CD8-positive, alpha-beta memory T cell (primary cell): Measurements from ENCODE around the gene OXNAD1. TPM values are rescaled to one million over a fixed set of nuclear protein-coding genes. Genes with fewer than 3 reads are reported as not detected.

Experiments used
- CTCF ChIA-PET: fragments of 350-600 bp; sonication (Branson Sonifier 250); formaldehyde crosslinking; loops from one replicate; lab custom pipeline; 2021; ENCODE audit warnings: antibody characterized with exemption; lab: Charles Lee
- POLR2A ChIA-PET: fragments of 350-600 bp; sonication (Branson Sonifier 250); formaldehyde crosslinking; loops from one replicate; lab custom pipeline; 2021; ENCODE audit warnings: antibody characterized with exemption; lab: Charles Lee
- DNase-seq, 5 donors: peaks; one replicate each; pipeline versions ENCODE4 v3.0.0 to v3.0.0-alpha.2; 2020 to 2022; ENCODE audit warnings: mixed read lengths in 1 of 5
- H3K27ac ChIP-seq: one replicate; pipeline ENCODE4 v1.7.0; 2013; ENCODE audit warnings: low read depth, mild to moderate bottlenecking, low read length, moderate library complexity
- H3K27me3 ChIP-seq: 2 replicates; pipeline ENCODE4 v1.7.0; 2013; ENCODE audit warnings: low read length, mild to moderate bottlenecking; ENCODE audit not compliant: insufficient read depth, poor library complexity, severe bottlenecking
- H3K36me3 ChIP-seq: 2 replicates; pipeline ENCODE4 v1.7.0; 2013; ENCODE audit warnings: mild to moderate bottlenecking, low read length, moderate library complexity; ENCODE audit not compliant: insufficient read depth
- H3K4me1 ChIP-seq: 2 replicates; pipeline ENCODE4 v1.7.0; 2013; ENCODE audit warnings: mild to moderate bottlenecking, low read length, moderate library complexity; ENCODE audit not compliant: insufficient read depth
- H3K4me3 ChIP-seq: 2 replicates; pipeline ENCODE4 v1.7.0; 2013; ENCODE audit warnings: mild to moderate bottlenecking, low read length
- H3K9me3 ChIP-seq: 2 replicates; pipeline ENCODE4 v1.7.0; 2013; ENCODE audit warnings: mild to moderate bottlenecking, low read length
- H3K27ac Mint-ChIP-seq, 8 donors: one replicate each; pipeline ENCODE4 v1.8.0; 2020 to 2021; ENCODE audit warnings: mixed read lengths in 8 of 8, mild to moderate bottlenecking in 6 of 8, inconsistent platforms in 3 of 8, moderate library complexity in 3 of 8
- H3K27me3 Mint-ChIP-seq, 2 donors: one replicate each; pipeline ENCODE4 v1.8.0; 2020 to 2021; ENCODE audit warnings: mixed read lengths in 2 of 2, mild to moderate bottlenecking in 1 of 2, moderate library complexity in 1 of 2
- H3K36me3 Mint-ChIP-seq, 3 donors: one replicate each; pipeline ENCODE4 v1.8.0; 2020 to 2021; ENCODE audit warnings: mixed read lengths in 3 of 3, inconsistent platforms in 1 of 3, mild to moderate bottlenecking in 1 of 3
- H3K4me1 Mint-ChIP-seq, 3 donors: one replicate each; pipeline ENCODE4 v1.8.0; 2020 to 2021; ENCODE audit warnings: mixed read lengths in 3 of 3, inconsistent platforms in 1 of 3, mild to moderate bottlenecking in 1 of 3
- H3K4me3 Mint-ChIP-seq, 7 donors: one replicate each; pipeline ENCODE4 v1.8.0; 2020 to 2021; ENCODE audit warnings: mixed read lengths in 7 of 7, mild to moderate bottlenecking in 6 of 7, moderate library complexity in 4 of 7, inconsistent platforms in 2 of 7
- H3K9me3 Mint-ChIP-seq, 5 donors: one replicate each; pipeline ENCODE4 v1.8.0; 2020 to 2022; ENCODE audit warnings: mixed read lengths in 5 of 5, mild to moderate bottlenecking in 3 of 5, moderate library complexity in 2 of 5, inconsistent platforms in 1 of 5
- polyA plus RNA-seq: library from polyadenylated mRNA; unstranded; fragments of 300-500 nt; fragmentation: Illumina TruSeq; gene quantifications from one replicate; pipeline ENCODE4 v1.2.3, GENCODE V29; 2021
- total RNA-seq, 2 experiments: library from RNA; stranded (reverse); gene quantifications; one replicate each; pipeline ENCODE4 v1.2.3, GENCODE V29; 2021

OXNAD1 gene
- total and polyA plus RNA-seq, 3 experiments from 2014 or later = 28.6 to 64.2 (median 30.1) TPM

DNA sequence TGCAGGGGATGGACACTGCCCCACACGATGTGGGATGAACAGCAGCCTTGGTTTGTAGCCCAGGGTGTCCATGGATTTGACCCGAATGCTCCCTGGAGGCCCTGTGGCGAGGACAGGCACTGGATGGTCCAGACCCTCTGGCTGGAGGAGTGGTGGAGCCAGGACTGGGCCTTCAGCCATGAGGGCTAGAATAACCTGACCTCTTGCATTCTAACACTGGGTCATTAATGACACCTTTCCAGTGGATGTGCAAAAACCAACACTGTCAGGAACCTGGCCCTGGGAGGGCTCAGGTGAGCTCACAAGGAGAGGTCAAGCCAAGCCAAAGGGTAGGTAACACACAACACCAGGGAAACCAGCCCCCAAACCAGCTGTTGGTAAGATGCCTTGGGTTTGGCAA is 51.4 kb downstream of the OXNAD1 start:
- H3K4me1 Mint-ChIP-seq = peaks cover 88 to 95% (median 94%) of the 10 kb centered on the region in 3 donors
- no peak overlapping the region for H3K27ac ChIP-seq

DNA sequence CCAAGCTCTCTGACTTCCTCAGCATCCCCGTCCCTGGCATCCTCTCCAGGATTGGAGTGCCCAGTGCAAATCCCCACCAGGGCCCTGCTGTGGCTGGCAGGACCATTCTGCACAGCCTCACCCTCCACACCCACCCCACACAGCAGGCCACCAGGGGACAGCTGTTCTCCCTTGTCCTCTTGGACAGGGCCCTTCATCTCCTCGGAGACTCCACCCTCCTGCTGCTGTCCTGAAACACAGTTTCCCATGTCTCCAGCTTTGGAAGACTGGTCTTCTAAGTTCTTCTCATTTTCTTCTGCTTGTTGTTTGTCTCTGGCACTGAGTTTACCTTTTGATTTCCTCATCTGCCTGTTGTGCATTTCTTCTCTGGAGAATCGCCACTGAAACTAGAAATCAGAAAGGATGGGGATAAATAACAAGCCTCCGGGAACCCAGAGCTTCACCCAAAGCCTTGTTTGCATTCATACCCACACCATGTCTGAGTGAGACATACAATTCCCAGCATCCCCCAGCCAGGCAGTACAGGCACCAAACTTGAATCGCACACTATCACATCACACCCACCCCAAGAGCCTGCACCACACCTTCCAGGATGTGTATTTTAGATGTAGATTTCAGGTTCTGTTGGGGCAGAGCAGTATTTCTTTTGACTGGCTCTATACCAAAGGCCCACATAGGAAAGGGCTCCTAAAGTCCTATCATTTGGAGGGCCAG is 52.0 kb downstream of the OXNAD1 start:
- Mint-ChIP-seq H3K27ac (peak overlapping the region; percentile 62 to 92 (median 84)), H3K36me3 (peaks cover 17 to 94% (median 24%) of the 10 kb centered on the region in 3 donors), H3K9me3 (no peaks in the 10 kb centered on the region), H3K27me3 (peaks cover 0 to 7% of the 10 kb centered on the region in 2 donors), H3K4me3 (peak overlapping the region; percentile 12 to 69 (median 35)), H3K4me1 (peaks cover 82 to 93% (median 89%) of the 10 kb centered on the region in 3 donors)
- H3K27ac ChIP-seq = no peak overlapping the region
- peaks cover 62% of the 10 kb centered on the region for H3K36me3 ChIP-seq
- no peaks in the 10 kb centered on the region for H3K9me3 ChIP-seq
- CTCF ChIA-PET = interaction anchor here (0.6 to 16.0 kb wide), 5 partner anchors 14 to 210 kb away, joined by 3 to 286 read pairs (median 57); partner anchors contain the start of genes DPH3 and OXNAD1
- H3K27me3 ChIP-seq = no peaks in the 10 kb centered on the region
- peaks cover 84% of the 10 kb centered on the region for H3K4me1 ChIP-seq
- no peak overlapping the region for H3K4me3 ChIP-seq
- DNase-seq = no peak
- POLR2A ChIA-PET = interaction anchor here (0.5 to 3.7 kb wide), 7 partner anchors 12 to 208 kb away, joined by 3 to 17 read pairs (median 4); no protein-coding TSS in a partner anchor

More for the DNA sequence above, 51.4 kb downstream of the OXNAD1 start:
- H3K27me3 Mint-ChIP-seq = peaks cover 0 to 5% of the 10 kb centered on the region in 2 donors
- peak overlapping the region in 3 of 7 donors; percentile 62 to 70 (median 65) for H3K4me3 Mint-ChIP-seq
- H3K9me3 ChIP-seq = no peaks in the 10 kb centered on the region
- H3K4me3 ChIP-seq = no peak overlapping the region
- ChIA-PET CTCF (interaction anchor here (1.7 to 16.0 kb wide), 4 partner anchors 14 to 48 kb away, joined by 4 to 286 read pairs (median 82); partner anchors contain the start of genes DPH3 and OXNAD1), POLR2A (interaction anchor here (0.7 to 0.8 kb wide), 3 partner anchors 12 to 31 kb away, joined by 3 to 4 read pairs (median 4); no protein-coding TSS in a partner anchor)
- H3K36me3 Mint-ChIP-seq = peaks cover 21 to 93% (median 26%) of the 10 kb centered on the region in 3 donors
- H3K27ac Mint-ChIP-seq = peak overlapping the region; percentile 48 to 92 (median 88)
- H3K27me3 ChIP-seq = no peaks in the 10 kb centered on the region
- H3K36me3 ChIP-seq = peaks cover 56% of the 10 kb centered on the region
- peaks cover 90% of the 10 kb centered on the region for H3K4me1 ChIP-seq
- DNase-seq = no peak
- no peaks in the 10 kb centered on the region for H3K9me3 Mint-ChIP-seq

DNA sequence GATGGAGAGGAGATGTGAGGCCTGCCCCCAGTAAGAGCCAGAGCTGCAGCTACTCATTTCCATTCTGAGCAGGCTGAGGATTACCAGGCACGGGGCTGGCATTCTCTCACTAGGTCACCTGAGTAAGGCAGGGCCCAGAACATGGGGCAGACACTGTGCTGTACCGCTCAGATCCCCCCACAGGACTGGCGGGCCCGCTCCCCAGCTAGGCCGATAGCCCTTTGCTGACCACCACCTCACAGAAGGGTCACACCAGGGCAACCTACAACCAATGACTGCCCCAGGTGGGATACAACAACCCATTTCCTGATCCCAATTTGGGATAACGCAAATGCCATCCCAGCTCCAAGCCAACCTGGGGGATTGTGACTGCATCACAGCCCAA is 52.5 kb downstream of the OXNAD1 start:
- Histone ChIP-seq H3K4me3 (peak overlapping the region; percentile 17), H3K27me3 (no peaks in the 10 kb centered on the region), H3K9me3 (no peaks in the 10 kb centered on the region), H3K27ac (no peak overlapping the region), H3K4me1 (peaks cover 78% of the 10 kb centered on the region), H3K36me3 (peaks cover 67% of the 10 kb centered on the region)
- POLR2A ChIA-PET = interaction anchor here (0.8 to 3.7 kb wide), 4 partner anchors 13 to 32 kb away, joined by 3 to 17 read pairs (median 4); no protein-coding TSS in a partner anchor
- Mint-ChIP-seq H3K4me1 (peaks cover 77 to 87% (median 84%) of the 10 kb centered on the region in 3 donors), H3K9me3 (no peaks in the 10 kb centered on the region), H3K36me3 (peaks cover 16 to 94% (median 24%) of the 10 kb centered on the region in 3 donors), H3K27ac (peak overlapping the region; percentile 79 to 92 (median 90)), H3K4me3 (peak overlapping the region in 4 of 7 donors; percentile 12 to 47 (median 42)), H3K27me3 (peaks cover 0 to 5% of the 10 kb centered on the region in 2 donors)
- CTCF ChIA-PET = interaction anchor here (0.6 to 16.0 kb wide), 8 partner anchors 9 to 209 kb away, joined by 3 to 286 read pairs (median 26); partner anchors contain the start of genes DPH3 and OXNAD1
- no peak for DNase-seq

DNA sequence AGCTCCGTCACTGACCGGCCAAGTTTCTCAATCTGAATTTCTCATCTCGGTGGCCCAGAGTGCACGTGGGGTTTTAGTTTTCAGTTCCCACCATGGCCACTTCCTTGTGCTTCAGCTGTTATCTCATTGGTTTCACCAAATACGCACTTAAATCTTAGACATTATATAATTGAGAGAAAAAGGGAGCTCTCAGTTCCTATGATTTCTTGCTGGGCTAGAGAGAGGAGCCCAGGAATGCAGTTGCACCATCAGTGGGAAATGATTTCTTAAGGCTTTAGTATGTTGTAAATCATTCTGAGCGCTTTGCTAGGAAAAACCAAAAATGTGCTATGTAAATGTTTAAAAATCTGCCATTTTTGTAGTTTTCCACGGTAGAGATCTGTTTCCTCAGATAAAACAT is 53.2 kb downstream of the OXNAD1 start:
- Mint-ChIP-seq H3K27ac (peak overlapping the region; percentile 71 to 92 (median 89)), H3K4me1 (peaks cover 72 to 81% (median 77%) of the 10 kb centered on the region in 3 donors), H3K9me3 (no peaks in the 10 kb centered on the region), H3K4me3 (peak overlapping the region in 3 of 7 donors; percentile 2 to 69 (median 47)), H3K27me3 (peaks cover 0 to 5% of the 10 kb centered on the region in 2 donors), H3K36me3 (peaks cover 16 to 98% (median 24%) of the 10 kb centered on the region in 3 donors)
- DNase-seq = no peak
- Histone ChIP-seq H3K27ac (no peak overlapping the region), H3K4me3 (no peak overlapping the region), H3K4me1 (peaks cover 72% of the 10 kb centered on the region), H3K9me3 (no peaks in the 10 kb centered on the region), H3K27me3 (no peaks in the 10 kb centered on the region), H3K36me3 (peaks cover 71% of the 10 kb centered on the region)
- ChIA-PET POLR2A (interaction anchor here (0.9 to 3.7 kb wide), 3 partner anchors 13 to 27 kb away, joined by 3 to 17 read pairs (median 9); no protein-coding TSS in a partner anchor), CTCF (interaction anchor here (1.2 to 16.0 kb wide), 10 partner anchors 10 to 211 kb away, joined by 4 to 286 read pairs (median 7); partner anchors contain the start of genes DPH3 and OXNAD1)

DNA sequence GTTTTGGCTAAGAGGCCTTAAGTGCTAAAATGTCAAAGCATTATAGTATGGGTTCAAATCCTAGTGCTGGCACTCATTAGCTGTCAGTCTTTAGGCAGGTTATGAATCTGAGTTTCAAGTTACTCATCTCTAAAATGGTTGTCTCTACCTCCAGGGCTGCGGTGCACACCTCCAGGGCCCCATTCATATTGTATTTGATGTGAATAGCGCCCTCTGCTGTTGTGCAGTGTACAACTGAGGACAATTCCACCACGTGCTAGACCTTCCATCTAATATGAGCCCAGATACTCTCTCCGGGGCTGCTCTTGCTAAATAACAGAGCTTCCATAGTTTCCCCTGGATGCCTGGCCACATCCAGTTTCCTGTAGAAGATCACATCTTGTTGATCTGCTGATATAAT is 54.3 kb downstream of the OXNAD1 start:
- Histone ChIP-seq H3K4me1 (peaks cover 61% of the 10 kb centered on the region), H3K27ac (no peak overlapping the region), H3K27me3 (no peaks in the 10 kb centered on the region), H3K36me3 (peaks cover 69% of the 10 kb centered on the region), H3K9me3 (no peaks in the 10 kb centered on the region), H3K4me3 (no peak overlapping the region)
- DNase-seq = peak; percentile 65 to 88 (median 73)
- H3K27ac Mint-ChIP-seq = peak overlapping the region; percentile 79 to 98 (median 92)
- H3K4me1 Mint-ChIP-seq = peaks cover 66 to 73% (median 66%) of the 10 kb centered on the region in 3 donors
- peak overlapping the region in 6 of 7 donors; percentile 1 to 46 (median 30) for H3K4me3 Mint-ChIP-seq
- no peaks in the 10 kb centered on the region for H3K9me3 Mint-ChIP-seq
- ChIA-PET CTCF (interaction anchor here (0.7 to 16.0 kb wide), 26 partner anchors 9 to 236 kb away, joined by 3 to 286 read pairs (median 4); partner anchors contain the start of genes DPH3 and OXNAD1), POLR2A (interaction anchor here (1.0 to 3.7 kb wide), 7 partner anchors 10 to 54 kb away, joined by 3 to 17 read pairs (median 4); partner anchors contain the start of gene OXNAD1)
- H3K27me3 Mint-ChIP-seq = peaks cover 0 to 5% of the 10 kb centered on the region in 2 donors
- peaks cover 16 to 96% (median 24%) of the 10 kb centered on the region in 3 donors for H3K36me3 Mint-ChIP-seq

DNA sequence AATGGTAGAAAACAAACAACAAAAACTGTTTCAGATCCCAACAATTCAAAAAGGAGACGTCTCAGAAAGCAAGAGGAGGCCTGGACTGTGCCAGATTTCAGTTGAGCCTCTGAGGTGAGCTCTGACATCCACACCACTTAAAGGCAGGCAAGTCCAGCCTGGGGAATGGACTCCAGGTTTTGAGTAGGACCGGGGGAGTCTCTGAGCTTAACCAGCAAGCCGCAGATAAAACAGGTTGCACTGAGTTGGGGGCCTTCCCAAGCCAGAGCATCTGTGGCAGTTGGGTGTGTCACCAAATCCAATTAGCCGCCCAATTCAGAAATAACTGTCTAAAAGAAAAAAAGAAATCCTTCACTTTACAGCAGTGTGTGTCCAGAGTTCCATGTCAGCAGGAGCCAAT is 54.7 kb downstream of the OXNAD1 start:
- H3K4me1 Mint-ChIP-seq = peaks cover 63 to 69% (median 63%) of the 10 kb centered on the region in 3 donors
- Histone ChIP-seq H3K27me3 (no peaks in the 10 kb centered on the region), H3K4me3 (no peak overlapping the region), H3K4me1 (peaks cover 56% of the 10 kb centered on the region), H3K27ac (no peak overlapping the region), H3K9me3 (no peaks in the 10 kb centered on the region), H3K36me3 (peaks cover 71% of the 10 kb centered on the region)
- H3K27me3 Mint-ChIP-seq = peaks cover 0 to 5% of the 10 kb centered on the region in 2 donors
- CTCF ChIA-PET = interaction anchor here (0.7 to 16.0 kb wide), 25 partner anchors 9 to 235 kb away, joined by 3 to 286 read pairs (median 4); partner anchors contain the start of genes DPH3 and OXNAD1
- no peaks in the 10 kb centered on the region for H3K9me3 Mint-ChIP-seq
- DNase-seq = no peak
- H3K4me3 Mint-ChIP-seq = peak overlapping the region in 4 of 7 donors; percentile 1 to 46 (median 30)
- POLR2A ChIA-PET = interaction anchor here (1.0 to 3.7 kb wide), 7 partner anchors 10 to 54 kb away, joined by 3 to 17 read pairs (median 4); partner anchors contain the start of gene OXNAD1
- peaks cover 16 to 94% (median 23%) of the 10 kb centered on the region in 3 donors for H3K36me3 Mint-ChIP-seq
- peak overlapping the region; percentile 79 to 98 (median 92) for H3K27ac Mint-ChIP-seq

DNA sequence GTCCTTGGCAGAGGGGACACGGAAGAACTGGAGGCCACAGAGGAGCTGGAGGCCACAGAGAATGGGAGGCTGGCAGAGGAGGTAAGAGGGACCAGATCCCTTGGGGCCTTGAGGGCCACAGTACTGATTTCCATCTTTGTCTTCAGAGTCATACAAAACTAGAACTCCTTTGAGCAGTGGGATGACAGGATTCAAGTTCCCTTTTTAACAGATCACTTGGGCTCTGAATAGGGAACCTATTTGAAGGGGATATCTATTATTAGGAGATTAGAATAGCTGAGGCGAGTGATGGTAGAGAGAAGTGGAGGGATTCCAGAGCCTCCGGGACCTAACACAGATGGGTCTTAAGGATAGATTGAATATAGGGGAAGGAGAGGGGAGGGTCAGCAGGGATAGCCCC is 55.7 kb downstream of the OXNAD1 start:
- H3K4me3 Mint-ChIP-seq = peak overlapping the region in 1 of 7 donors; percentile 44
- Histone ChIP-seq H3K36me3 (peaks cover 72% of the 10 kb centered on the region), H3K4me1 (peaks cover 47% of the 10 kb centered on the region), H3K4me3 (no peak overlapping the region), H3K27me3 (no peaks in the 10 kb centered on the region), H3K27ac (no peak overlapping the region), H3K9me3 (no peaks in the 10 kb centered on the region)
- peaks cover 54 to 63% (median 58%) of the 10 kb centered on the region in 3 donors for H3K4me1 Mint-ChIP-seq
- CTCF ChIA-PET = interaction anchor here (1.0 to 16.0 kb wide), 8 partner anchors 8 to 231 kb away, joined by 3 to 286 read pairs (median 16); partner anchors contain the start of genes DPH3 and OXNAD1
- peaks cover 16 to 96% (median 21%) of the 10 kb centered on the region in 3 donors for H3K36me3 Mint-ChIP-seq
- POLR2A ChIA-PET = interaction anchor here (1.5 to 2.8 kb wide), 3 partner anchors 11 to 35 kb away, joined by 3 to 9 read pairs (median 4); no protein-coding TSS in a partner anchor
- H3K27me3 Mint-ChIP-seq = peaks cover 0 to 5% of the 10 kb centered on the region in 2 donors
- DNase-seq = no peak
- no peaks in the 10 kb centered on the region for H3K9me3 Mint-ChIP-seq
- peak overlapping the region; percentile 73 to 89 (median 80) for H3K27ac Mint-ChIP-seq
